ENCODE results near the gene SCYGR7. TPM values are rescaled to one million over a fixed set of nuclear protein-coding genes. Genes with fewer than 3 reads are reported as not detected.

Gene SCYGR7
- polyA plus RNA-seq, 1 experiment, result not detected

- Histone ChIP-seq H3K27ac (ENCODE audit: low read depth, low read length) (no peak overlapping the region), H3K27me3 (ENCODE audit: control insufficient read depth, insufficient read depth, low read length) (peaks cover 2% of the 10 kb centered on the region), H3K9me3 (ENCODE audit: control insufficient read depth, insufficient read depth, low read length) (no peaks in the 10 kb centered on the region), H3K4me3 (ENCODE audit: low read depth, low read length) (no peak overlapping the region)
- TF ChIP-seq CTCF (IDR thresholded peaks at IDR 0.05; ENCODE audit: low read depth, low read length), result no peak
- ChIA-PET POLR2A (no interaction called here), CTCF (no interaction called here)
- DNase-seq (ENCODE audit: low read depth, low spot score), result no peak
Observed at GRCh38 chr2:227774895-227775842, 47.0 kb downstream of the SCYGR7 start.

Small RNAs within 50 kb of the gene (small RNA-seq; reads per million reads assigned to genes)
- gene RNA5SP121 (ENCODE audit: insufficient read length, low read depth), result not detected
- gene SNRPGP8 (ENCODE audit: insufficient read length, low read depth), result not detected

Other genes starting within 250 kb of the SCYGR7 start
- gene SCYGR2, start 129.4 kb upstream of the SCYGR7 start, polyA plus RNA-seq (2011; rRNA removed), result not detected in 2 replicates
- gene SCYGR3, start 113.5 kb upstream of the SCYGR7 start, polyA plus RNA-seq (2011; rRNA removed), result not detected in 2 replicates
- not detected in 2 replicates for gene SCYGR4, start 110.8 kb upstream of the SCYGR7 start, polyA plus RNA-seq (2011; rRNA removed)
- gene SCYGR5, start 61.5 kb upstream of the SCYGR7 start, polyA plus RNA-seq (2011; rRNA removed), result not detected in 2 replicates
- gene SLC19A3, start 10.3 kb upstream of the SCYGR7 start, polyA plus RNA-seq (2011; rRNA removed), result not detected in 2 replicates
- gene SCYGR6, start 3.6 kb upstream of the SCYGR7 start, polyA plus RNA-seq (2011; rRNA removed), result not detected in 2 replicates
- not detected in 2 replicates for gene SCYGR8, start 17.6 kb downstream of the SCYGR7 start, polyA plus RNA-seq (2011; rRNA removed)
- 0.11 TPM in 1 of 2 replicates, not detected in the other for gene CCL20, start 85.5 kb downstream of the SCYGR7 start, polyA plus RNA-seq (2011; rRNA removed)
- gene DAW1, start 143.3 kb downstream of the SCYGR7 start, polyA plus RNA-seq (2011; rRNA removed), result 0.12 and 0.25 TPM in 2 replicates